Loucy (cell line): ENCODE measurements around the gene TRAPPC4.

Experiments used
- EZH2phosphoT487 ChIP-seq: fragments of 200-600 bp; IDR thresholded peaks from 2 replicates; pipeline ENCODE4 v1.6.1; 2018; ENCODE audit warnings: antibody characterized with exemption, mild to moderate bottlenecking, moderate library complexity, borderline replicate concordance
- TF ChIP-seq, protein P1 (sequence below): fragments of 200-600 bp; sonication (generic); conservative IDR thresholded peaks from 2 replicates; pipeline ENCODE4 v1.5.1; 2014; ENCODE audit warnings: mild to moderate bottlenecking, antibody characterized with exemption, low read length

DNA sequence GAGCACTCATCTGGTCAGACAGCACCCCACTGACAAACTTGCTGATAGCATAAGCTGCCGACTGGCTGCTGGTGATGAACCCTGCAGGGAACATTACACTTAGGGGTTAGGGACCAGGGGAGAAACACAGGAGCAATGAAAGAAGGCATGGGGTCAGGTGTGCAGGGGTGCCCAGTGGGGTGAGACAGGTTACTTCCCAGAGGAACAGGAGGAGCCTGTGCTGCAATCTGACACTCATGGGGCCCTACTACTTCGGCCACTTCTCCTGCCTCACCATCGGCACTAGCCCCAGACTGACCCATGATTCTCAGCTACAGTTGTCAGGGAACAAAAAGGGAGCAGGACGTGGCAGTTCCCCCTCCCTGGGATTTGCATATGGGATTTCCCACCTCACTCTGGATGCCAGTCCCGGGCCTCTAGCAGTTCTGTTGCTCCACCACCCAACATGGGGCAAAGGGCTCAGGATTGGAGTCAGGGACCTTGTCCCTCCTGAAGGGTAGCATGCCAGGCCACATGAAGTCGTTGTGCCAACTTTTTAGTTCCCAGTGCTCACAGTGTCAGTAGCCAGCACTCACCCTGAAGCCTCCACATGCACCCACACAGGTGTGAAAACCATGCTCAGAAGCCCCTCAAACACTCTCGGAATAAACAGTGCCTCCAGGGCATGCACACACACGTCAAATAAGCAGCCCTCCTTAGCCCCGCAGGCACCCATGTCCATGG, 9.9 kb downstream of the TRAPPC4 start:
- no peak for TF ChIP-seq EZH2phosphoT487
- TF ChIP-seq, protein P1, sequence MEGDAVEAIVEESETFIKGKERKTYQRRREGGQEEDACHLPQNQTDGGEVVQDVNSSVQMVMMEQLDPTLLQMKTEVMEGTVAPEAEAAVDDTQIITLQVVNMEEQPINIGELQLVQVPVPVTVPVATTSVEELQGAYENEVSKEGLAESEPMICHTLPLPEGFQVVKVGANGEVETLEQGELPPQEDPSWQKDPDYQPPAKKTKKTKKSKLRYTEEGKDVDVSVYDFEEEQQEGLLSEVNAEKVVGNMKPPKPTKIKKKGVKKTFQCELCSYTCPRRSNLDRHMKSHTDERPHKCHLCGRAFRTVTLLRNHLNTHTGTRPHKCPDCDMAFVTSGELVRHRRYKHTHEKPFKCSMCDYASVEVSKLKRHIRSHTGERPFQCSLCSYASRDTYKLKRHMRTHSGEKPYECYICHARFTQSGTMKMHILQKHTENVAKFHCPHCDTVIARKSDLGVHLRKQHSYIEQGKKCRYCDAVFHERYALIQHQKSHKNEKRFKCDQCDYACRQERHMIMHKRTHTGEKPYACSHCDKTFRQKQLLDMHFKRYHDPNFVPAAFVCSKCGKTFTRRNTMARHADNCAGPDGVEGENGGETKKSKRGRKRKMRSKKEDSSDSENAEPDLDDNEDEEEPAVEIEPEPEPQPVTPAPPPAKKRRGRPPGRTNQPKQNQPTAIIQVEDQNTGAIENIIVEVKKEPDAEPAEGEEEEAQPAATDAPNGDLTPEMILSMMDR = no peak
